DOHH2 (cell line): ENCODE data around the gene COPZ2.
"Not testable (repeated sequence)": the region's sequence is repeated elsewhere in the genome, so short reads cannot be mapped to it uniquely, and the experiment has no call there.

Experiments used
- H3F3A ChIP-seq: fragments of 200-600 bp; sonication (generic), shearing (Covaris generic); 2 replicates; pipeline ENCODE4 v1.6.0; 2016; ENCODE audit warnings: antibody characterized with exemption, mild to moderate bottlenecking; ENCODE audit not compliant: control insufficient read depth, insufficient read depth
- H3K27ac ChIP-seq: fragments of 200-600 bp; sonication (generic); 2 replicates; pipeline ENCODE4 v1.5.1; 2014; ENCODE audit warnings: low read depth, mild to moderate bottlenecking, low read length, moderate library complexity
- H3K27me3 ChIP-seq: fragments of 200-600 bp; sonication (generic); 2 replicates; pipeline ENCODE4 v1.6.1; 2014; ENCODE audit warnings: mild to moderate bottlenecking, low read length, mixed read lengths; ENCODE audit not compliant: control insufficient read depth
- H3K36me3 ChIP-seq: fragments of 200-600 bp; sonication (generic); 2 replicates; pipeline ENCODE4 v1.6.1; 2014; ENCODE audit warnings: mild to moderate bottlenecking, low read length, moderate library complexity, mixed read lengths; ENCODE audit not compliant: control insufficient read depth
- H3K4me1 ChIP-seq: fragments of 200-600 bp; sonication (generic); 2 replicates; pipeline ENCODE4 v1.6.1; 2014; ENCODE audit warnings: mild to moderate bottlenecking, low read length, mixed read lengths; ENCODE audit not compliant: control insufficient read depth
- H3K4me2 ChIP-seq: fragments of 200-600 bp; sonication (generic); 2 replicates; pipeline ENCODE4 v1.6.0; 2014; ENCODE audit warnings: mild to moderate bottlenecking, low read length, moderate library complexity
- H3K4me3 ChIP-seq: fragments of 200-600 bp; sonication (generic); 2 replicates; pipeline ENCODE4 v1.5.1; 2014; ENCODE audit warnings: mild to moderate bottlenecking, low read length, mixed read lengths
- H3K79me2 ChIP-seq: fragments of 200-600 bp; sonication (generic); 2 replicates; pipeline ENCODE4 v1.6.1; 2014; ENCODE audit warnings: mild to moderate bottlenecking, low read length, mixed read lengths; ENCODE audit not compliant: control insufficient read depth
- H3K9me2 ChIP-seq: fragments of 200-600 bp; sonication (generic); replicated peaks from 2 replicates; pipeline ENCODE4 v1.6.1; 2014; ENCODE audit warnings: mild to moderate bottlenecking, low read length, mixed read lengths; ENCODE audit not compliant: control insufficient read depth
- H3K9me3 ChIP-seq: fragments of 200-600 bp; sonication (generic); 2 replicates; pipeline ENCODE4 v1.6.1; 2014; ENCODE audit warnings: antibody characterized with exemption, low read length, mixed read lengths; ENCODE audit not compliant: control insufficient read depth, insufficient read depth
- H4K20me1 ChIP-seq: fragments of 200-600 bp; sonication (generic); 2 replicates; pipeline ENCODE4 v1.6.0; 2014; ENCODE audit warnings: low read depth, mild to moderate bottlenecking, antibody characterized with exemption, low read length, moderate library complexity; ENCODE audit not compliant: control insufficient read depth, insufficient read depth
- CTCF ChIP-seq: fragments of 200-600 bp; sonication (generic); IDR thresholded peaks from one replicate; pipeline ENCODE4 v1.5.1; 2014; ENCODE audit warnings: antibody characterized with exemption, mild to moderate bottlenecking, low read depth, low read length; ENCODE audit not compliant: poor library complexity, severe bottlenecking
- EZH2phosphoT487 ChIP-seq: fragments of 200-600 bp; sonication (generic); IDR thresholded peaks from 2 replicates; pipeline ENCODE4 v1.6.1; 2017; ENCODE audit warnings: borderline replicate concordance, mild to moderate bottlenecking, antibody characterized with exemption, low read length, moderate library complexity, mixed read lengths

Gene COPZ2

DNA sequence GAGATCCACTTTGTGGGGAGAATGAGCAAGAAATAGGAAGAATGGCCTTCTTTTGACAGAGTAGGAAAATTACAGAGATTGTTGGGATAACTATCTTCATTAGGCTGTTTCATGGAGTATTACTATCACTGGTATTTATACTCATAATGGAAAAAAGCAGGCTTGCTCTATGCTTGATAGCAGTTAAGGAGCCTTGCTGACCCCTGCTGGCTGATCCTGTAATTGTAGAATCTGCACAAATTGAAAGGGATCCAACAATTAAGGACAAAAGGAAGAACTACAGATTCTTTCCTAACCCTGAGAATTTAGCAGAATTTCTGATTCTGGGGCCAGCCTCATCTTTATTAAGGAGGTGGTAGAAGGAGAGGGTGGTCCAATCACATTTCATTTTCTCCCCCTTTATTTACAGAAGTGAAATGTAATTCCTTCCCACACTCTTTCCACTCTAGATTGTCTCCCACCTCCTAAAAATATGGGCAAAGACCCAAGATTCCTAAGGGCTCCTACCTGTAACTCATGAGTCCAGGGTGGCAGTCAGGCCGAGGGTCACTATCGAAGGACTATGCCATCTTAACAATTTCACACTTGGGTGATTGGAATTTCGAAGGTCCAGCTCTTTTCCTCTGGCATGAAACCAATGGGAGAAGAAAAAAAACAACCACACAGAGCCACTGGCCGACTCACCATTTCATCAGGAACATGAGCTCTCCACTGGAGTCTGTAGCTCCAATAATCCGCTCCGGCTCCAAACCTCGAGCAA lies 36.9 kb upstream of the COPZ2 start:
- H3K27ac ChIP-seq = no peak overlapping the region
- TF ChIP-seq CTCF (peak; percentile 84), EZH2phosphoT487 (no peak)
- H3K4me1 ChIP-seq = no peaks in the 10 kb centered on the region
- no peaks in the 10 kb centered on the region for H3K27me3 ChIP-seq
- no peaks in the 10 kb centered on the region for H3K9me2 ChIP-seq
- no peak overlapping the region for H3K4me2 ChIP-seq
- H3K79me2 ChIP-seq = peaks cover 16% of the 10 kb centered on the region
- H3K4me3 ChIP-seq = no peak overlapping the region
- no peaks in the 10 kb centered on the region for H4K20me1 ChIP-seq
- H3K9me3 ChIP-seq = no peaks in the 10 kb centered on the region
- H3F3A ChIP-seq = peaks cover 5% of the 10 kb centered on the region; the same call in 1 of the 2 replicates
- H3K36me3 ChIP-seq = peaks cover 51% of the 10 kb centered on the region

- H3K27me3 ChIP-seq, H3K4me2 ChIP-seq, H3K4me1 ChIP-seq, H3K9me2 ChIP-seq, H3F3A ChIP-seq, H3K27ac ChIP-seq, H3K79me2 ChIP-seq, H4K20me1 ChIP-seq, H3K4me3 ChIP-seq, H3K9me3 ChIP-seq: not testable (repeated sequence)
- peaks cover 57% of the 10 kb centered on the region for H3K36me3 ChIP-seq
These were observed 36.0 kb upstream of the COPZ2 start for GRCh38 chr17:48073566-48074094.

- not testable (repeated sequence) for H3K27ac ChIP-seq, H3K79me2 ChIP-seq, H3K4me3 ChIP-seq
These were observed 35.2 kb upstream of the COPZ2 start for GRCh38 chr17:48072811-48073210.

GRCh38 chr17:48071654-48072053 lies 34.1 kb upstream of the COPZ2 start:
- Histone ChIP-seq H3K4me2 (no peak overlapping the region), H3K79me2 (no peaks in the 10 kb centered on the region), H3K4me1 (no peaks in the 10 kb centered on the region), H3K4me3 (no peak overlapping the region), H3K9me3 (no peaks in the 10 kb centered on the region), H3K9me2 (no peaks in the 10 kb centered on the region), H3K36me3 (peaks cover 73% of the 10 kb centered on the region), H3F3A (peaks cover 9% of the 10 kb centered on the region), H3K27ac (no peak overlapping the region), H3K27me3 (no peaks in the 10 kb centered on the region), H4K20me1 (peaks cover 2% of the 10 kb centered on the region; the same call in 1 of the 2 replicates)
- TF ChIP-seq CTCF (no peak), EZH2phosphoT487 (no peak)

More at GRCh38 chr17:48072811-48073210, 35.2 kb upstream of the COPZ2 start:
- not testable (repeated sequence) for H3F3A ChIP-seq, H3K9me3 ChIP-seq, H3K4me1 ChIP-seq, H3K9me2 ChIP-seq, H3K27me3 ChIP-seq, H4K20me1 ChIP-seq, H3K4me2 ChIP-seq
- H3K36me3 ChIP-seq = peaks cover 64% of the 10 kb centered on the region
